K562 (cell line): ENCODE data around the gene PPARD. TPM values are rescaled to one million over a fixed set of nuclear protein-coding genes. Genes with fewer than 3 reads are reported as not detected.
"Not testable (repeated sequence)": the region's sequence is repeated elsewhere in the genome, so short reads cannot be mapped to it uniquely, and the experiment has no call there.

Source experiments
- CEBPB ChIP-seq: fragments of 450-650 bp; IDR thresholded peaks from 2 replicates; pipeline ENCODE4 v1.6.1; 2016; ENCODE audit warnings: missing genetic modification characterization, missing compliant biosample characterization
- JUND ChIP-seq, 2 experiments: IDR thresholded peaks; 2 replicates in 1 of 2; 3 replicates in 1 of 2; pipeline ENCODE4 v1.6.1; 2011; ENCODE audit warnings: borderline replicate concordance in 2 of 2, low read depth in 2 of 2, low read length in 2 of 2, improper control_type of control experiment in 1 of 2, missing biosample characterization in 1 of 2, missing genetic modification characterization in 1 of 2, missing genetic modification reagents in 1 of 2
- KDM1A ChIP-seq, 2 experiments: fragments of 450-650 bp; IDR thresholded peaks; 2 replicates each; pipeline ENCODE4 v1.6.1; 2016; ENCODE audit warnings: mild to moderate bottlenecking in 2 of 2
- L3MBTL2 ChIP-seq: fragments of 450-650 bp; IDR thresholded peaks from 2 replicates; pipeline ENCODE4 v1.6.1; 2016; ENCODE audit warnings: mild to moderate bottlenecking, moderate library complexity
- MGA ChIP-seq: fragments of 450-650 bp; IDR thresholded peaks from 2 replicates; pipeline ENCODE4 v1.6.1; 2016; ENCODE audit warnings: mild to moderate bottlenecking, moderate library complexity
- MITF ChIP-seq: IDR thresholded peaks from 2 replicates; pipeline ENCODE4 v1.6.1; 2014; ENCODE audit warnings: antibody characterized with exemption
- NFIC ChIP-seq: fragments of 450-650 bp; IDR thresholded peaks from 2 replicates; pipeline ENCODE4 v1.6.1; 2017; ENCODE audit warnings: mild to moderate bottlenecking, inconsistent platforms
- NRF1 ChIP-seq, 2 experiments: fragments of 450-650 bp; IDR thresholded peaks in 1 of 2; conservative IDR thresholded peaks in 1 of 2; 2 replicates each; pipeline ENCODE4 v1.6.1; 2014; ENCODE audit warnings: mild to moderate bottlenecking in 2 of 2
- RAD51 ChIP-seq: fragments of 450-650 bp; IDR thresholded peaks from 2 replicates; pipeline ENCODE4 v1.7.1; 2016; ENCODE audit warnings: low read depth, mild to moderate bottlenecking, borderline replicate concordance
- SMAD4 ChIP-seq: fragments of 250-450 bp; sonication (Bioruptor Pico); conservative IDR thresholded peaks from 2 replicates; pipeline ENCODE4 v1.8.0; 2021; ENCODE audit warnings: inconsistent platforms, mild to moderate bottlenecking, moderate library complexity
- TFAP4 ChIP-seq: sonication (generic); formaldehyde crosslinking; IDR thresholded peaks from 2 replicates; pipeline ENCODE4 v1.8.0; 2022; ENCODE audit warnings: missing genetic modification reagents, mild to moderate bottlenecking, moderate library complexity, borderline replicate concordance
- TRIM24 ChIP-seq, 2 experiments: fragments of 450-650 bp; IDR thresholded peaks; 2 replicates each; pipeline ENCODE4 v1.6.1; 2016
- USF1 ChIP-seq: sonication (generic); formaldehyde crosslinking; IDR thresholded peaks from 2 replicates; pipeline ENCODE4 v1.9.0; 2022; ENCODE audit warnings: mild to moderate bottlenecking, missing genetic modification reagents
- polyA plus RNA-seq, 8 experiments: library from polyadenylated mRNA; depleted of rRNA in 4 of 8; stranded (reverse) in 5 of 8; unstranded in 3 of 8; fragments of >200 nt; fragmentation: Nextera tagmentation in 2 of 8; fragmentation: Illumina TruSeq in 1 of 8; extraction: Ambion mirVana in 2 of 8; extraction: Trizol in 1 of 8; gene quantifications; 2 replicates each; pipeline versions ENCODE4 v1.2.1 to v1.2.3, GENCODE V29; 2011 to 2014; ENCODE audit warnings: inconsistent platforms in 1 of 8, missing spikeins in 1 of 8
- total RNA-seq, 7 experiments: library from RNA; depleted of rRNA in 6 of 7; stranded (reverse); fragments of >200 nt in 6 of 7; fragmentation: Illumina TruSeq in 2 of 7; extraction: Trizol in 2 of 7; gene quantifications; 2 replicates each; pipeline versions ENCODE4 v1.2.1 to v1.2.3, GENCODE V29; 2011 to 2021; ENCODE audit warnings: low replicate concordance in 1 of 7

Gene PPARD
- total and polyA plus RNA-seq, 9 of the 15 experiments (the other 6 are each of a cell fraction or from before 2014, with no cell fraction given): 0.14 to 13.2 (median 3.8) TPM

GRCh38 chr6:35307138-35307537 is 35.2 kb upstream of the PPARD start (continued):
- TF ChIP-seq RAD51 (peak; percentile 61; the same call in 1 of the 2 replicates), TRIM24 (IDR thresholded peaks at IDR 0.05) (peak; percentile 29 to 57; a peak in 2 of 4 replicates), L3MBTL2 (peak; percentile 41; the same call in 1 of the 2 replicates), KDM1A (IDR thresholded peaks at IDR 0.05) (peak in 1 of 2 experiments; percentile 38; a peak in 1 of 4 replicates), USF1 (CRISPR knock-in tag) (peak; percentile 74), NRF1 (conservative IDR thresholded peaks at IDR 0.05 in 1 of 2, IDR thresholded peaks at IDR 0.05 in 1 of 2) (peak; percentile 46 to 51; a peak in 3 of 4 replicates), MGA (peak; percentile 24; the same call in 1 of the 2 replicates), JUND (IDR thresholded peaks at IDR 0.05; ENCODE audit: borderline replicate concordance, low read depth, low read length) (peak; percentile 17; the same call in 1 of the 2 replicates), SMAD4 (CRISPR knock-in tag) (0 out of 2 replicates have a peak, but pooled peaks have one; percentile 33), NFIC (peak; percentile 54), TFAP4 (CRISPR knock-in tag) (0 out of 2 replicates have a peak, but pooled peaks have one; percentile 32), CEBPB (tag) (peak; percentile 77; the same call in 1 of the 2 replicates), MITF (peak; percentile 53; the same call in 1 of the 2 replicates)
- not testable (repeated sequence) for TF ChIP-seq JUND (tag; IDR thresholded peaks at IDR 0.05; ENCODE audit: borderline replicate concordance, low read depth, low read length)
